WI38 (cell line): ENCODE measurements around the gene NDUFS5.
"Not testable (repeated sequence)": the region's sequence is repeated elsewhere in the genome, so short reads cannot be mapped to it uniquely, and the experiment has no call there.

Experiments used
- H3K4me3 ChIP-seq: 2 replicates; pipeline ENCODE4 v1.5.1; 2011; ENCODE audit warnings: low read depth, mild to moderate bottlenecking, control low read depth, low read length
- CTCF ChIP-seq: IDR thresholded peaks from 2 replicates; pipeline ENCODE4 v1.5.1; 2012; ENCODE audit warnings: low read depth, mild to moderate bottlenecking, control low read depth, low read length

NDUFS5 gene

GRCh38 chr1:39003794-39004193 lies 22.4 kb upstream of the NDUFS5 start:
- H3K4me3 ChIP-seq = no peak overlapping the region
- no peak for TF ChIP-seq CTCF

- no peak for TF ChIP-seq CTCF
- H3K4me3 ChIP-seq = no peak overlapping the region
Measured at GRCh38 chr1:39006287-39006686, 19.9 kb upstream of the NDUFS5 start.

- H3K4me3 ChIP-seq = no peak overlapping the region
- no peak for TF ChIP-seq CTCF
Measured at GRCh38 chr1:39006726-39007645, 19.2 kb upstream of the NDUFS5 start.

GRCh38 chr1:39014956-39015355 lies 11.2 kb upstream of the NDUFS5 start:
- H3K4me3 ChIP-seq = not testable (repeated sequence)

GRCh38 chr1:39016604-39017171 lies 9.5 kb upstream of the NDUFS5 start:
- no peak overlapping the region for H3K4me3 ChIP-seq
- TF ChIP-seq CTCF = no peak

- H3K4me3 ChIP-seq = no peak overlapping the region
- no peak for TF ChIP-seq CTCF
Measured at GRCh38 chr1:39017266-39017665, 8.9 kb upstream of the NDUFS5 start.

- not testable (repeated sequence) for H3K4me3 ChIP-seq
Measured at GRCh38 chr1:39020494-39020893, 5.7 kb upstream of the NDUFS5 start.

GRCh38 chr1:39021426-39021825 lies 4.7 kb upstream of the NDUFS5 start:
- no peak overlapping the region for H3K4me3 ChIP-seq

More at GRCh38 chr1:39021426-39021825, 4.7 kb upstream of the NDUFS5 start:
- TF ChIP-seq CTCF = no peak
